Stimulated activated CD4-positive, alpha-beta T cell treated with anti-CD3 and anti-CD28 coated beads, TNF-alpha, amount 100 ng/mL, for 48 hours (primary cell): ENCODE data around the gene SMAD6.

Source experiments
- DNase-seq, 3 donors: peaks; one replicate each; pipeline ENCODE4 v3.0.0-alpha.2; 2020; ENCODE audit warnings: low read depth in 3 of 3

Gene SMAD6

DNA sequence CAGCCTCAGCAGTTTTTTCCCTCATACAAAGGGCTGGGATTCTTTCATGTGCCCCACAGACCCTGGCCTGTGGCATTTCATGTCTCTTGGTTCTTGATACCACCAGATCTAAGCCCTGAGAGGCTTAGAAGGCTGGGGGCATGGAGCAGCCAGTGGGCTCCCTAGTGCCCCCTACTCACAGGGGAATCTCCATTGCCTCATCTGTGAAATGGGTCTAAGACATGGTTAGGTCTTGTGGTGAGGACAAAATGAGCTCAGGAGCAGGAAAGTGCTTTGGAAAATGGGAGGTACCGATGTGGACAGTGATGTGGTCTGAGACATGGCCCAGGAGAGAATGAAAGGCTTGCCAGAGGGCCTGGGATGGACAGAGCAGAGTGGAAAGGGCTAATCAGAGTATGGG lies 94.3 kb downstream of the SMAD6 start:
- no peak for DNase-seq

DNA sequence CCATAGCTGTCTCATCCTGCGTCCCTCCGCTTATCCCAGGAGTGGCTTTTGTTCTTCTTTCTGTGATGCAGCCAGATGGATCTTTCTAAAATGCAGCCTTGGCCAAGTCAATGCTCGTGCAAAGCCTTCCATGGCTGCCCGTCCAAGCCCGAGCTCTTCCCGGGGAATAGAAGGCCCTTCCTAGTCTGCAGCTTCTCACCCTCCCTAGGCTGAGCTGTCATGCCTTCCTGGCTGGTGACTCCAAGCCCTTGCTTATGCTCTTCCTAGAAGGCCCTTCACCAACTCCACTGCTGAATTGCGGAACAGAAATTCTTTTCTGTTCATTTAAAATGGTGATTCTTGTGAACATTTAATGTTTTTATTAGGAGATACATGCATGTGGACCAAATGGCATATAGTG lies 95.9 kb downstream of the SMAD6 start:
- no peak for DNase-seq

DNA sequence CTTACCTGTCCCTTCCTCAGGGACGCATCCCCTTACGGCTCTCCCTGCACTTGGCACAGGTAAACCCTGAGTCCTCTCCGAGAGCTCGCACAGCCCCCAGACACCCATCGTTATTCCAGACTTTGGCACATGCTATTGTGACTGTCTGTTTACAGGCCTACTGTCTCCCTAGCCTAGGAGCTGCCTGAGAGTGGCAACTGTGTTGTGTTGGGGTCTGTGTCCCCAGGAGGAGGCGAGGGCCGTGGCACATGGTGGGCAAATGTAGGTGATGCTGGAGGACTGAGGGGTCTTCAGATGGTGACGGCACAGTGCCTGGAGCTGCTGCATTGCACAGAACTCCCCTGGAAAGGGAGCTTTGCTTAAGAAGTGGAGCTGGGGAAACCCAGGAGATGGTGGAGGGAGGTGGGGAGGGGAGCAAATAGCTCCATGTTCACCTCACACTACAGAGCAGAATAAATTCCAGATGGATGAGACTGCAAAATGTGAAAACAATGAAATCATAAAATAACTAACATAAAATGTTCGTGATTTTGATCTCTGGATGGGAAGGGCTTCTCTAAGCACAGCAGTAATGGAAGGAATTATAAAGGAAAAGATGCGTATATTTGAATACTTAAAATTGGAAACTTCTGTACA lies 96.5 kb downstream of the SMAD6 start:
- no peak for DNase-seq

DNA sequence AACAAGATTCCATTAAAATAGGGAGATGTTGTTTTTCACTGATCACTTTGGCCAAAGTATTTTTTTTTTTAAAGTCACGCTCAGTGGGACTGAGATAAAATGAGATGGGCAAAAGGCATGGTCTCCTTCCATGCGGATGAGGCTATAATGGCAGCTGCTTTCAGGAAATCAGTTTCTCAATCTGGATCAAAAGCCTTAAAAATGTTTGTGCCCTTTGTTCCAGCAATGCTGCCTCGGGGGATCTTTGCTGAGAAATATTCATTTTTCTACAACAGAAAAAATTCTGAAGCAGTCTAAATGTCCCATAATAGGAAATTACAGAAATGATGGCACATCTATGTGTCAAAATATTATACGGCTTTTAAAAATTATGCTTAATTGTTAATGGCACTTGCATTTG lies 97.2 kb downstream of the SMAD6 start:
- DNase-seq = no peak

DNA sequence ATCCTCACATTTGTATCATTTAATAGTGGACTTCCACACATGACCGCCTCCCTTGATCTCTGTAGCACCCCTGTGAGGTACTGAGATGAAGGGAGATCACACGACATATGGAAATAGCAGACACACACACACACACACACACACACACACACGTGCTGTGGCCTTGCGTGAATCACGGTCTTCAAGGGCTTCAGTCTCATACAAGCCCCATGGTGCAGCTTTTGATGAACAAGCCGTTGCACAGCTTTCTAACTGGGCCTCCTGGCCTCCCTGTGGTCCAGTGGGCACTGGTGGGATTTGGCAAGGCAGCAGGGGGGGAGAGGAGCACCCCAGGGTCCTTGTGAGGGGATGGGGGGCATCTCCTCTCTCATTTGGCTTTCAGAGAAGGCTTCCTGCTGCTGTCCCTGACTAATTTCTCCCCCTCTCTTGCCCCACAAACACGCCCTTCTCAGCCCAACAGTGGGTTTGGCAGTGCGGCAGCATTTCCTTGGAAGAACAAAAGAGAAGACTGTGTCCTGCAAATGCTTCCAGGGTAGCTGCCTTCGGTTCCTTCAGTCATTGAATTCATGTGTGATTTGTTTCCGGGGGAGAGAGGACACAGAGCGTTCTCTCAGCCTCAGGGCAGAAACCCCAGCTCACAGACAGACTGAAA lies 98.7 kb downstream of the SMAD6 start:
- DNase-seq = no peak

DNA sequence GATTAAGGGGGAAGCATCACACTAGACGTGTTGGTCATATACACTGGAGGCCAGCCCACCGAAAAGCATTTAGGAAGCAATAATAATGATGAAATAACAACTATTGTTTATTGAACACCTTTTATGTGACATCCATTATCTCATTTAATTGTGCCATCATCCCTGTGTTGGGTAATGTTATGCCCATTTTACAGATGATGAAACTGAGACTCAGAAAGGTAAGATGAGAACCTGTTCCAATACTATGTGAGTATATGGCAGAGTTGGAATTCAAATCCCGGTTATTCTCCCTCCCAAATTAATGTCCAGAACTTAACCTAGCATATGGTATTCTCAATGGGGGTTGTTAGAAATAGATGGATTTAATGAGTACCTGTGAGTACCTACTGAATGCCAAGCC lies 99.2 kb downstream of the SMAD6 start:
- no peak for DNase-seq

DNA sequence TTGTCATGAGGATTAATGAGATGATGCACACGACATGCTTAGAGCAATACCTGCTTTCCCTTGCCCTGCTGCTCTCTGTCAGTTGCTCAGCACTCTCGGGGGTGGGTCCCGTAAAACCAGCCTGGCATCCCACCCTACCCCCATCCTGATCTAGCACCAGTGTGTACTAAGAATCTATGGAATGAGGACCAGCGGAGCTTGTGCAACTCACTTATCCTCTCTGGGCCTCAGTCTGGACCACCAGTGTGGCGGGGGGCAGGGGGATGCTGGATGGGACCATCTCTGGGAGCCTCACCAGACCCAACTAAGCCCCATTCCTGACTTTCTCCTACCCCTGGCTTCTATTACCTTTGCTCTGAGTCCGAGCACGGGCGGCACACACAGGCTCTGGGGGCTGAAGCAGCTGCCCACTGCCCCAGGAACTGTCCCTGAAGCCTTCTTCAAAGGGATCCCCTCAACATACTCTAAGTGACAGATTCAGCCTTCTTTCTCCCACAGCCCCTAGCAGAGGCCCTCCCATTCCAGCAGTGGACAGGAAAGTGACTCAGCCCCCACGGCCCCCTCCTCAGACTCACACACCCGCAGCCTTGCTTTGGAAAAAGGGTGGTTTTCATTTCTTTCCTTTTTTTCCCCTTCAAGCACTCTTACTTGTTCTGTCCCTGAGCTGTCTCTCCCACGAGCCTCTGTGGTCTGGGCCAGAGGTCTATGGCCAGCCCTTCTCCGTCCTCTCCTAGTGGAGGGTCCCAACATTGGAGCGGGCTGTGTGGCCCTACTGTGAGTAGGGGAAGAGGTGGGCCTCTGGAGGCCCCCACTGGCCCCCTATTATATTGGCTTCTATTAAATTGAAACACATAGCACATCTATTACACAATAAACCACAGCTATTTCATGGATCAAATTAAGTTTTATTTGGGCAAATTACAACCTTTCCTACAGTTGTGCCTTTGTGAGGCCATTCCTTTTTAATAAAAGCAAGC lies 100.3 kb downstream of the SMAD6 start:
- no peak for DNase-seq

DNA sequence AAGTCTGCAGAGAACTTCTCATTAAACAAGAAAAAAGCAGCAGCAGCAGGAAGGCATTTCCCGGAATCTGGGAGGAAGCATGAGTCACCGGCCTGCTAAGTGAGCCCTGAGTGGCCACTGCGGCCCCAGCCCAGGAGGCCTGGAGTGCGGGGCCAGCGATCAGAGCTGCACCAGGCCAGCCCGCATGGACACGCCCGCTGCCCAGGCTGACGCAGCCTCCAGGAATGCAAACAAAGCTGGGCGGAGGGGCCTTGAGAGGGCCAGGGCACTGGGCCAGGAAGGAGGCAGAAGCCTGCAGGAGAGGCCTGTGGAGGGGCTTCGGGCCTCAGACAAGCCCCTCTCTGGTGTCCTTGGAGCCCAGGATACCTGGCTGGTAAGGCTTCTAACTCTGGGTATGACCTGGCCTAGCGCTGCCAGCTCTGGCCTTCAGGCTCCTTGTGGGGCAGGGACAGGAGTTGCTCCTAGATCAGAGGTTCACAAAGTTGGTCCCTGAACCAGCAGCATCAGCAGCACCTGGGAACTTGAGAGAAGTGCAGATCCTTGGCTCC lies 101.2 kb downstream of the SMAD6 start:
- no peak for DNase-seq

DNA sequence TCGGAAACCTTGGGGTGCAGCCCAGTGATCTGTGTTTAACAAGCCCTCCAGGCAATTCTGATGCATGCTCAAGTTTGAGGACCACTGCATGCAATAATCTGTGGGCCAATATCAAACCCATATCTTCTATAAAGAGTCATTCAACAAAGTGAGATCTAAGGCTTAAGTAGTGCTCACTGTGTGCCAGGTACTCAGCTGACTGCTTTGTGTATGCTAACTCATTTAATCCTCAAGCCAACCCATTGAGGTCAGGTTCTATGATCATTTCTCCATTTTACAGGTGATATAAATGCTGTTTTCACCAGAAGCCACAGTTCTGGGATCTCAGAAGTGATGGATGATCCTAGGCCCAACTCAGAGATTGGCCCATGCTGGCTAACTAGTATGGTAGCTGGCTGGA lies 101.7 kb downstream of the SMAD6 start:
- DNase-seq = no peak

DNA sequence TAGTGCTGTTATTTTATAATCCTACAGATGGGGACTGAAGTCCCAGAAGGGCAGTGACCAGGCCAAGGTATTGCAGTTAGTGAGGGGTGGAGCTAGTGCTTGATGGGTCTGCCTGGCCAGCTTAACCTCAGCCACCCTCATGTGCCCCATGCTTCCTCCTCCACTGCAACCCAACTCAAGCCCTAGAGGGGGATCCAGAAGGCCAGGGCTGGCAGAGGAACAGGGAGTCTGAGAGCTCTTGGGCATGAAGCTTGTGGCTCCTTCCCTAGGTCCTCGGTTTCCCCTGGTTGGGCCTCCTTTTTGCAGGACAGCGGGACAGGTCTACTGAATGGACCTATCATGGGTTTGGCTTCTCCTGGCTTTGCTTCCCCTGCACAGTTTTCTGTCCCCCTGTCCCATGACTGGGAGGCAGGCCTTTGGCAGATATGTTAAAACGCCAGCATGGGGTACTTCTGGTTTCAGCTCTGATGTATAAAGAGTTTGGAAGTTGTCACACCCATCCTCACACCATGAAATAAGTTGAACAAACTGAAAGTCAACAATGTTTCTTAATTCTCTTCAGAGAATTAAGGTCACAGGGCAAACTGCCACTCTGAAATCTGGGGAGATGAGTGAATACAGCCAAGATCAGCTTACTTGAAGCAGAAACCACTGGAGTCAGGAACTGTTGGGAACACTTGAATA lies 103.3 kb downstream of the SMAD6 start:
- DNase-seq = no peak

DNA sequence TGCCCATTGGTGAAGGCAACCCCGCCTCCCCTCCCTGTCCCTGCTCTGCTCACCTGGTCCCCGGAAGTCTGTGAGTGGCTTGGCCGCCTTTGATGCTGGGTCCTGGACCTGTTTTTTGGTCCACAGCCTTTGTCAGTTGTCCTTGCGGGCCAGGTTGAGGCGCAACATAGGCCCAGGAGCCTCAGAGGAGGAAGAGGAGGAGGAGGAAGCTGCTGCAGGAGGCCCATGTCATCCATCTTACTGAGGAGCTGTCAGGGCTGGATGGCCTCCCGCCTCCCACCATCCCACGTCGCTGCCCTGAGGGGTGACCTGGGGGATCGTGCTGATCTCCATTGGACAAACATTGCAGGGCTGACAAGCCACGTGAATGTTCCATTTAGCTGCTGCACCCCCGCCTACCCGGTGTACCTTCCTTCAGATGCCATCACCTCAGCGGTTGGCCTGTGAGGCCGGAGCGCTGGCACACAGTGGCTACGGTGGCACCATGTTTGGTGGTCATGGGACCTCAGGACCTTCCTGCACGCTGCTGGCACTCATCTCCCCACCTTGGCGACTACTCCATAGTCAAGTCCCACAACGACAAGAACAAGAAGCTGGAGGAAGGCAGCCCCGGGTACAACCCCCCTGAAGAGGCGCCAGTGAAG lies 106.3 kb downstream of the SMAD6 start:
- no peak for DNase-seq

DNA sequence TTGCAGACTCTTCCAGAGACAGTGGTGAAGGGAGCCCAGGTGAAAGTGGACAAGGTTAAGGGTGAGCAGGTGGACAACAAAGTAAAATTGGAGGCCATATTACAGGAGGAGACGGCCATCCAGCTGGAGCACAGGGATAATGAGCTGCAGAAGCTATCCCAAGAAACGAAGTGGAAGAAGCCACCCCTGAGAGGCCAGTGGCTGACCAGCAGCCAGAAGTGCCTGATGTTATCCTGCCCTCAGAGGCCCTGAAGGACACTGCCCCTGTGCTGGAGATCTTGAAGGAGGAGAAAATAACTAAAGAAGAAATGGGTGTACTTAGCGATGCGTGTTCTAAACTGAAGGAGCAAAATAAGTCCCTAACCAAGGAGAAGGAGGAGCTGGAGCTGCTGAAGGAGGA lies 107.6 kb downstream of the SMAD6 start:
- no peak for DNase-seq

DNA sequence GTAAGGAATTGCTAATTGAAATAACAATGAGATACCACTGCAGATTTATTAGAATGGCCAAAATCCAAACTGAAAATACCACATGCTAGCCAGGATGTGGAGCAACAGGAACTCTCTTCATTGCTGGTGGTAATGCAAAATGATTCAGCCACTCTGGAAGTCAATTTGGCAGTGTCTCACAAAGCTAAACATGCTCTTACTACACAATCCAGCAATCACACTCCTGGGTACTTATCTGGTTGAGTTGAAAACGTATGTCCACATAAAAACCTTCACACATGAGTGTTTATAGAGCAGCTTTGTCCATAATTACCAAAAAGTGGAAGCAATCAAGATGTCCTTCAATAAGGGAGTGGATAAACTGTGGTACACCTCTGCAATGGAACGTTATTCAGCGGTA lies 113.3 kb downstream of the SMAD6 start:
- DNase-seq = no peak

DNA sequence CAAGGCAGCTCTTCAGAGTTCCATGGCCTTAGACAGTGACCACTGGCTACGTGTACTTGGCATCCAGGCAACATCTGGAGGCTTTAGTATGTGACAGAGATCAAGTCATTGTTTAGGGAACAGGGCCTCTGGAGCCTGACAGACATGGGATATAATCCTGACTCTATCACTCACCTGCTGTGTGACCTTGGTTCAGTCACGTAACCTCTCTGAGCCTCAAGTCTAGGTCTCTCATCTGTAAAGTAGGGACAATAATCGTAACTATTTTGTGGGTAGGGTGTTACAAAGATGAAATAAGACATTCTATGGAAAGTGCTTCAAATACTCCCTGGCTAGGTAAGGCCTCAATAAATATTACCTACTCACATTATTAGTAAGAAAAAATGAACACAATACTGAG lies 114.2 kb downstream of the SMAD6 start:
- DNase-seq = no peak

DNA sequence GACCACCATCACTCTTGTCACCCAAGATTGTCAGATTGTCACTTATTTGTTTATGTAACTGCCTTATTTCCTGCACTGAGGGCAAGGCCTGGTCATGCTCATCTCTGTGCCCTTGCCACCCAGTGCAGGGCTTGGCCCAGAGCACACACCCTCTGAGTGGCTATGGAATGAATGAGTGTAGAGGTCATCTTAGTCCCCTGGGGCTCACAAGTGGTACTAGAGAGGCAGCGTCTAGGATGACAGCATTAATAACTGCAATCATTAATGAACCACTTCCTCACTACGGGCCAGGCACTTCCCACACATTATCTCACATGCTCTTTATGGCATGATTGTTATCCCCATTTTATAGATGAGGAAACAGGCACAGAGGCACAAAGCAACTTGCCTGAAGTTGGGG lies 117.0 kb downstream of the SMAD6 start:
- DNase-seq = no peak

DNA sequence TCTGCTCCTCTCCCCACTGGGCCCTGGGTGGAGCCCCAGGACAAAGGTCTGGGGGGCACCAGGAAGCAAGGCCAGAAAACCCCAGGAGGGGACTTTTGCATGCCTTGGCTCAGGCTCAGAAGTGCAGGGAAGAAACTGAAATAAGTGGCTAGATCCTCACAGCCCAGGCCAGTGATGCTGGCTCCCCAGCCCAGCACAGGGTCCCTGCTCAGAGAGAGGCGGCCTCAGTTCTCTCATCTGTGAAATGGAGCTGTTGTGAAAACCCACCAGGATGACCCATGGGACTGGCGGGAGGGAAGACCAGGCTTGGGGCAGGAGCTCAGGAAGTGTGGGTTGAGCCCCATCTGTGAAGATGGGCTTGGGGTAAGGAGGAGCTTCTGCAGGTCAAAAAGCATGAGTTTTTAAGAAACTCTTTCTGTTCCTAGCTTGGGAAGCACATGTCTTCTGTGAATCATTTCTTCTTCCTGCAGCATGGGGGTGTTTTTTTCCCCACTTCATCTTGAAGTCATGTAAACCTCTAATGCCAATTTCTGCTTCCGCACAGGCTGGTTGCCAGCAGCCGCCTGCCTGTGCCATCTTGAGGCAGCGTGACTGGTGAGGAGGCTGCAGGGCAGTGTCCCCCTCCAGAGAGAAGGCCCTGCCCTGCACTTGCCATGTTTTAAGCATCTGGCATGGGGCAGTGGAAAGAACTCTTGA lies 118.6 kb downstream of the SMAD6 start:
- DNase-seq = no peak

DNA sequence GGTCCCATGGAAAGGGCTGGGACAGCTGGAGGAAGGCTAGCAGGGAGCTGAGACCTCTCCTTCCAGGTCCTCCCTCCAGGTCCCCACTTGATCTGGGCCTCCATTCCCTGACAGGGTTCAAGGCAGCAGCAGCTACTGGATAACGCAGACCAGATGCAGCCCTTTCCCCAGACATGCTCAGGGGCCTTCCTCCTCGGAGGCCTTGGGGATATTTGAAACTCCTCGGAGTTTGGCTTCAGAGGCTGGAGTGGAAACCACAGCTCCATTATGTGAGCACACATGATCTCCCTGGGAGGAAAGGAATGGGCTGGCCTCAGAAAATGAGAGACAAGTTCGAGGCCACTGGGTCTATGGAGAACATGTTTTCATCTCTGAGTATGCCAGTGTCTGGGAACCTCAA lies 119.3 kb downstream of the SMAD6 start:
- no peak for DNase-seq

DNA sequence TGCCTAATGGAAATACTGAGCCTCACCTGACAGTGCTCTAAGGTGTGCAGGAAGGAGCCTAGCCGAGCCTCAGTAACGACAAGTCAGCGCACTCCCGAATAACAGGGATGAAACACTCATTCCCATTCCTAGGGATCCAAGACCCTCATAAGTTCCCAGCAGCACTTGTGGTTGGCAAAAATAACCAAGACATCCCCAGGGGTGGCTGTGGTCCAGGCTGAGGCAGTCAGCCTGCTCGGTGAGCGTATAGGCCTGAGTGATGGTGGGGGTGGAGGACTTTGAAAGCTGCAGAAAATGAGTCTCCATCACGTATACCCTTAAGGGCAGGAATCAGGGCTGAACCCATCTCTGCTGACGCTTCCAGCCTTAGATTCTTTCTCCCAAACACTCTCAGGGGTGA lies 120.1 kb downstream of the SMAD6 start:
- DNase-seq = no peak

DNA sequence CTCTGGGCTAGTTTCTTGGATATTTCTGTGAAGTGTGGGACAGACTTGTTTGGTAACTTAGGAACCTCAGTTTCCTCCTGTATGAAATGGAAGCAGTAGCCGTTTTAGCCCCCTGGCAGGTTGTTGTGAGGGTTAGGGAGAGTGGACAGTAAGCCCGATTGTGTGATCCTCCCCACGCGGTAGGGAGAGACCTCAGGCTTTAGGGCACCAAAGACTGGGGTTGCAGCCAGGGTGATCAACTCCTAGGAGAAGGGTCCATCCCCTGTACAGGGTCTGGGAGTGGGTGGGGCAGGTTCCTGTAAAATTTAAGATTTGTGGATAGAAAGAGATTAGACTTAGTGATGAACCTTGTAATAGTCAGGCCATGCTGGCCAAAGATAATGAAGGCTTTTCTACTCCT lies 120.5 kb downstream of the SMAD6 start:
- DNase-seq = no peak

DNA sequence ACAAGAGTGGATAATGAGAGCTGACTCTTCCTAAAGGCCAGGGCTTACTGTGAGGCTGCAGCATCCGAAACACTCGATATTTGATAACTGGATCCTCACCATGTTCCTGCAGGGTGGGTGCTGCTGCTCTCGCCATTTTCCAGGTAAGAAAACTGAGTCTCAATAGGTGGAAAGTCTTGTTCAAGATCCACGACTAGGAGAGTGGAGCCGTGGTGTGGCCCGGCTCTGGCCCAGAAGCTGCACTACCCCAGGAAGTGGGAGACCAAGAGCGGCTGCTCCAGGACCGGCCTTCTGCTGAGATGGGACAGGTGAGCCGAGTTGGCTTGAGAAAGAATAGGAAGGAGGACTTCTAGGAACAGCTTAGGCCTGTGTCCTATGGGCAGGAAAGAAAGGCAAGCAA lies 121.6 kb downstream of the SMAD6 start:
- DNase-seq = no peak

DNA sequence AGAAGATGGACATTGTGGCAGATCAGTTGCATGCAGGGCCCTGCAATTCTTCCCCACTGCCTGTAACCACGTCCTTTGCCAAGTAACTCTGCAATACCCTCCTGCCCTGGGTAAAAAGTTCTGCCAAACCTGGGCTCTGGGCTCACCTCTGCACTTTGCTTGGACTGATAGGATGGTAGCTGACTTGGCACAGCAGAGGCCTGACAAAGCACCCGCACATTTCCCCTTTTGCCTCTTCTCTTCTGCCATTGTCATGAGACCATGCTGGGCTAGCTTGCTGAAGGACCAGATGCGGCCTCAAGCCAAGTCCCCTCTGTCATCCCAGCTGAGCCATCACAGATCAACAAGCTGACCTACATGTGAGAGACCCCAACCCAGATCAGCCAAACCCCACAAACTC lies 122.4 kb downstream of the SMAD6 start:
- DNase-seq = no peak
